WTC11 (cell line): ENCODE measurements around the gene TEX14.

ENCODE experiments used
- ARID4B ChIP-seq: sonication (generic); formaldehyde crosslinking; IDR thresholded peaks from 2 replicates; pipeline ENCODE4 v1.8.0; 2023; ENCODE audit warnings: missing genetic modification reagents, mild to moderate bottlenecking, borderline replicate concordance
- ATF3 ChIP-seq: sonication (generic); formaldehyde crosslinking; conservative IDR thresholded peaks from 2 replicates; pipeline ENCODE4 v1.8.1; 2022; ENCODE audit warnings: mild to moderate bottlenecking, missing genetic modification reagents
- ATF6 ChIP-seq: sonication (generic); formaldehyde crosslinking; IDR thresholded peaks from 2 replicates; pipeline ENCODE4 v1.8.1; 2023; ENCODE audit warnings: mild to moderate bottlenecking, missing genetic modification reagents
- CTCF ChIP-seq: fragments of 200-600 bp; IDR thresholded peaks from 2 replicates; pipeline ENCODE4 v1.8.0; 2022; ENCODE audit warnings: antibody characterized with exemption
- IRF1 ChIP-seq: sonication (generic); formaldehyde crosslinking; IDR thresholded peaks from 2 replicates; pipeline ENCODE4 v1.8.0; 2023; ENCODE audit warnings: missing genetic modification reagents
- JUN ChIP-seq: sonication (generic); formaldehyde crosslinking; IDR thresholded peaks from 2 replicates; pipeline ENCODE4 v1.8.0; 2023; ENCODE audit warnings: mild to moderate bottlenecking, missing genetic modification reagents
- NR3C1 ChIP-seq: sonication (generic); formaldehyde crosslinking; conservative IDR thresholded peaks from 2 replicates; pipeline ENCODE4 v1.8.1; 2023; ENCODE audit warnings: low read depth, mild to moderate bottlenecking, missing genetic modification reagents
- SMAD3 ChIP-seq: sonication (generic); formaldehyde crosslinking; IDR thresholded peaks from 2 replicates; pipeline ENCODE4 v1.8.0; 2022; ENCODE audit warnings: missing genetic modification reagents, mild to moderate bottlenecking, borderline replicate concordance
- TCF7 ChIP-seq: sonication (generic); formaldehyde crosslinking; IDR thresholded peaks from 2 replicates; pipeline ENCODE4 v1.8.0; 2022; ENCODE audit warnings: mild to moderate bottlenecking, low read depth, missing genetic modification reagents, moderate library complexity
- USF1 ChIP-seq: sonication (generic); formaldehyde crosslinking; IDR thresholded peaks from 2 replicates; pipeline ENCODE4 v1.8.0; 2022; ENCODE audit warnings: mild to moderate bottlenecking, missing genetic modification reagents
- ZNF281 ChIP-seq: sonication (generic); formaldehyde crosslinking; IDR thresholded peaks from 2 replicates; pipeline ENCODE4 v1.8.0; 2023; ENCODE audit warnings: mild to moderate bottlenecking, missing genetic modification reagents

- TF ChIP-seq TCF7 (CRISPR knock-in tag) (no peak), ZNF281 (CRISPR knock-in tag) (no peak), CTCF (no peak), NR3C1 (CRISPR knock-in tag) (no peak), JUN (CRISPR knock-in tag) (no peak), SMAD3 (CRISPR knock-in tag) (no peak), ATF6 (no peak), IRF1 (CRISPR knock-in tag) (no peak), USF1 (CRISPR knock-in tag) (no peak), ATF3 (CRISPR knock-in tag) (no peak), ARID4B (no peak)
Measured at GRCh38 chr17:58569196-58569595, 122.6 kb downstream of the TEX14 start.
